Panc1 (cell line): ENCODE results near the gene FAM98A. TPM values are rescaled to one million over a fixed set of nuclear protein-coding genes. Genes with fewer than 3 reads are reported as not detected.

Experiments used
- ATAC-seq: fragments of 200-7000 bp; cut with Tn5 transposase; 2 replicates; pipeline ENCODE4 v1.9.1; 2020; ENCODE audit warnings: mild to moderate bottlenecking, moderate library complexity
- BruUV-seq: library from RNA; stranded (reverse); fragments of 400-500 nt; replicated peaks from 2 replicates; lab custom pipeline; 2021; lab: Mats Ljungman, UMichigan
- CTCF ChIA-PET: fragments of 300-600 bp; sonication (Branson Sonifier 250); formaldehyde crosslinking; loops from one replicate; lab custom pipeline; 2022; ENCODE audit warnings: antibody characterized with exemption; lab: Charles Lee
- POLR2A ChIA-PET: fragments of 300-600 bp; sonication (Branson Sonifier 250); formaldehyde crosslinking; loops from one replicate; lab custom pipeline; 2022; ENCODE audit warnings: antibody characterized with exemption; lab: Charles Lee
- DNase-seq: peaks from one replicate; pipeline ENCODE4 v3.0.0-alpha.2; 2010; ENCODE audit warnings: low read depth, low spot score
- H3K27ac ChIP-seq: 2 replicates; pipeline ENCODE4 v1.5.1; 2011; ENCODE audit warnings: mild to moderate bottlenecking, low read length, inconsistent platforms
- H3K27me3 ChIP-seq: fragments of 200-500 bp; sonication (Bioruptor generic); 2 replicates; pipeline ENCODE4 v1.6.0; 2014; ENCODE audit warnings: low read length, inconsistent platforms; ENCODE audit not compliant: control insufficient read depth, insufficient read depth
- H3K36me3 ChIP-seq: fragments of 200-500 bp; sonication (Bioruptor generic); 2 replicates; pipeline ENCODE4 v1.5.1; 2014; ENCODE audit warnings: inconsistent platforms, mild to moderate bottlenecking, low read length, moderate library complexity; ENCODE audit not compliant: control insufficient read depth, insufficient read depth
- H3K4me1 ChIP-seq: 2 replicates; pipeline ENCODE4 v1.5.1; 2011; ENCODE audit warnings: inconsistent platforms, mild to moderate bottlenecking, low read length, moderate library complexity; ENCODE audit not compliant: control insufficient read depth, insufficient read depth
- H3K4me3 ChIP-seq, 2 experiments: 2 replicates each; pipeline ENCODE4 v1.5.1; 2011 to 2012; ENCODE audit warnings: low read depth in 2 of 2, low read length in 2 of 2, mild to moderate bottlenecking in 2 of 2, inconsistent platforms in 1 of 2, moderate library complexity in 1 of 2
- H3K9me3 ChIP-seq: fragments of 200-500 bp; sonication (Bioruptor generic); 2 replicates; pipeline ENCODE4 v1.5.1; 2014; ENCODE audit warnings: low read depth, mild to moderate bottlenecking, inconsistent platforms, low read length, moderate library complexity; ENCODE audit not compliant: control insufficient read depth, insufficient read depth
- CTCF ChIP-seq: fragments of 450-650 bp; IDR thresholded peaks from 2 replicates; pipeline ENCODE4 v1.5.1; 2017; ENCODE audit warnings: mild to moderate bottlenecking
- POLR2AphosphoS5 ChIP-seq: IDR thresholded peaks from 2 replicates; pipeline ENCODE4 v1.6.1; 2012; ENCODE audit warnings: mild to moderate bottlenecking, low read depth, low read length, moderate library complexity
- REST ChIP-seq, 2 experiments: IDR thresholded peaks; 2 replicates each; pipeline ENCODE4 v1.6.1; 2011 to 2012; ENCODE audit warnings: low read depth in 2 of 2, control low read depth in 1 of 2, low read length in 1 of 2, mild to moderate bottlenecking in 1 of 2, moderate library complexity in 1 of 2; ENCODE audit not compliant: insufficient read depth in 1 of 2
- SIN3A ChIP-seq: IDR thresholded peaks from 2 replicates; pipeline ENCODE4 v1.6.1; 2012; ENCODE audit warnings: low read depth, mild to moderate bottlenecking, low read length, moderate library complexity, borderline replicate concordance; ENCODE audit not compliant: insufficient read depth
- TCF7L2 ChIP-seq: IDR thresholded peaks from 2 replicates; pipeline ENCODE4 v1.6.1; 2011; ENCODE audit warnings: mild to moderate bottlenecking, low read depth, low read length, inconsistent platforms
- in situ Hi-C: cut with HindIII; loops from 2 replicates; pipeline ENCODE4 v1.10.0; 2016; ENCODE audit warnings: low sequenced_read_pairs, low pct_unique_long_range_greater_than_20kb
- intact Hi-C: fragments of 100-400 bp; cut with micrococcal nuclease; formaldehyde crosslinking; loops from one replicate; pipeline ENCODE4 v1.10.0; 2022; ENCODE audit not compliant: unreplicated experiment
- total RNA-seq: library from RNA; stranded (reverse); gene quantifications from one replicate; pipeline ENCODE4 v1.2.1, GENCODE V29; 2021; ENCODE audit not compliant: unreplicated experiment

Gene FAM98A
- total RNA-seq, 1 experiment from 2014 or later: 39.2 TPM

GRCh38 chr2:33636001-33636400 lies 36.9 kb upstream of the FAM98A start:
- no peaks in the 10 kb centered on the region for H3K36me3 ChIP-seq
- CTCF ChIA-PET: no interaction called here
- no peak for TF ChIP-seq TCF7L2
- TF ChIP-seq POLR2AphosphoS5: no peak
- TF ChIP-seq CTCF: no peak
- no peak for TF ChIP-seq SIN3A
- TF ChIP-seq REST (IDR thresholded peaks at IDR 0.05; ENCODE audit: insufficient read depth in 1 of 2, low read depth in 2 of 2, low read length in 1 of 2): no peak
- intact Hi-C loops: no loop called here
- POLR2A ChIA-PET: no interaction called here
- H3K4me3 ChIP-seq: no peak overlapping the region
- in situ Hi-C loops: no loop called here
- no peak overlapping the region for H3K27ac ChIP-seq
- no peaks in the 10 kb centered on the region for H3K27me3 ChIP-seq
- H3K4me1 ChIP-seq: no peaks in the 10 kb centered on the region
- no TSS peak for BruUV-seq
- ATAC-seq (no peak), DNase-seq (no peak)
- H3K9me3 ChIP-seq: no peaks in the 10 kb centered on the region

- no peak overlapping the region for H3K4me3 ChIP-seq
- ChIA-PET POLR2A (no interaction called here), CTCF (no interaction called here)
- no peak for ATAC-seq
- no peaks in the 10 kb centered on the region for H3K36me3 ChIP-seq
- intact Hi-C loops (no loop called here), in situ Hi-C loops (no loop called here)
- no peaks in the 10 kb centered on the region for H3K4me1 ChIP-seq
- DNase-seq: no peak
- TF ChIP-seq POLR2AphosphoS5: no peak
- no peak for TF ChIP-seq REST (IDR thresholded peaks at IDR 0.05; ENCODE audit: insufficient read depth in 1 of 2, low read depth in 2 of 2, low read length in 1 of 2)
- no peak for TF ChIP-seq TCF7L2
- TF ChIP-seq SIN3A: no peak
- TF ChIP-seq CTCF: no peak
- no peaks in the 10 kb centered on the region for H3K27me3 ChIP-seq
- H3K9me3 ChIP-seq: no peaks in the 10 kb centered on the region
- no TSS peak for BruUV-seq
- no peak overlapping the region for H3K27ac ChIP-seq
Measured at GRCh38 chr2:33634261-33634910, 35.3 kb upstream of the FAM98A start.
